Small intestine (tissue), 7 donors: ENCODE measurements around the gene KRTAP4-4. TPM values are rescaled to one million over a fixed set of nuclear protein-coding genes. Genes with fewer than 3 reads are reported as not detected.

ENCODE experiments used
- DNase-seq, 2 donors: peaks; one replicate each; pipeline versions ENCODE4 v3.0.0 to v3.0.0-alpha.2; 2013
- FAIRE-seq: peaks from 2 replicates; lab custom pipeline; 2012; peaks lifted over from hg19 to GRCh38; lab: Jason Lieb, UNC
- H3K27ac ChIP-seq, 3 donors: one replicate each; pipeline ENCODE4 v1.5.1; 2013; ENCODE audit warnings: low read length in 2 of 3, mild to moderate bottlenecking in 2 of 3, control low read depth in 1 of 3, inconsistent platforms in 1 of 3, low read depth in 1 of 3, moderate library complexity in 1 of 3
- H3K27me3 ChIP-seq, 3 donors: one replicate each; pipeline ENCODE4 v1.6.1; 2013; ENCODE audit warnings: low read length in 3 of 3, inconsistent platforms in 1 of 3; ENCODE audit not compliant: control insufficient read depth in 3 of 3, insufficient read depth in 3 of 3
- H3K36me3 ChIP-seq, 3 donors: one replicate each; pipeline ENCODE4 v1.6.1; 2013; ENCODE audit warnings: low read length in 3 of 3, inconsistent platforms in 1 of 3, low read depth in 1 of 3, mild to moderate bottlenecking in 1 of 3, moderate library complexity in 1 of 3; ENCODE audit not compliant: control insufficient read depth in 3 of 3, insufficient read depth in 2 of 3
- H3K4me1 ChIP-seq, 3 donors: one replicate each; pipeline ENCODE4 v1.6.1; 2013; ENCODE audit warnings: low read length in 2 of 3, inconsistent platforms in 1 of 3, low read depth in 1 of 3, mild to moderate bottlenecking in 1 of 3, moderate library complexity in 1 of 3; ENCODE audit not compliant: control insufficient read depth in 3 of 3, insufficient read depth in 2 of 3
- H3K4me3 ChIP-seq, 3 donors: one replicate each; pipeline ENCODE4 v1.5.1; 2013; ENCODE audit warnings: low read length in 3 of 3, control low read depth in 1 of 3, inconsistent platforms in 1 of 3, low read depth in 1 of 3, mild to moderate bottlenecking in 1 of 3, moderate library complexity in 1 of 3
- H3K9me3 ChIP-seq, 2 donors: one replicate each; pipeline ENCODE4 v1.6.1; 2013; ENCODE audit warnings: low read depth in 1 of 2, low read length in 1 of 2; ENCODE audit not compliant: control insufficient read depth in 2 of 2, insufficient read depth in 1 of 2
- WGBS, 3 donors: extraction: QIAGEN DNeasy Blood & Tissue Kit; methylation state at CpG; one replicate each; pipeline ENCODE4 v1.1.7; 2013; 5-methylcytosine and 5-hydroxymethylcytosine counted together
- polyA plus RNA-seq, 4 donors: library from polyadenylated mRNA; stranded (reverse) in 3 of 4; unstranded in 1 of 4; fragments of 200-250 nt in 3 of 4; fragments of 120-200 nt in 1 of 4; gene quantifications; one replicate each; pipeline versions ENCODE4 v1.2.1 to v1.2.3, GENCODE V29; 2013
- donor health status: healthy with polysubstance abuse.
- donor health status: control.
- donor health status: control.
- donor health status: Bipolar disorder and iron deficiency.
- donor health status: healthy.

Gene KRTAP4-4
- polyA plus RNA-seq, 4 donors = not detected

- no peak overlapping the region for H3K27ac ChIP-seq
- DNase-seq (no peak), FAIRE-seq (no peak)
- H3K4me3 ChIP-seq = no peak overlapping the region
- H3K27me3 ChIP-seq = peaks cover 0 to 38% (median 2%) of the 10 kb centered on the region in 3 donors
- H3K9me3 ChIP-seq = no peaks in the 10 kb centered on the region
- peaks cover 0 to 7% (median 0%) of the 10 kb centered on the region in 3 donors for H3K4me1 ChIP-seq
- 75 to 93% (median 88%) methylated on average over 1 of the region's 1 CpG for WGBS, 3 donors
- H3K36me3 ChIP-seq = no peaks in the 10 kb centered on the region
Measured at GRCh38 chr17:41178843-41179616, 18.5 kb upstream of the KRTAP4-4 start.

- no peaks in the 10 kb centered on the region for H3K9me3 ChIP-seq
- H3K4me3 ChIP-seq = no peak overlapping the region
- peaks cover 0 to 34% (median 2%) of the 10 kb centered on the region in 3 donors for H3K27me3 ChIP-seq
- no peaks in the 10 kb centered on the region for H3K36me3 ChIP-seq
- 92 to 99% (median 93%) methylated on average over 3 of the region's 3 CpGs for WGBS, 3 donors
- DNase-seq (no peak), FAIRE-seq (no peak)
- no peak overlapping the region for H3K27ac ChIP-seq
- peaks cover 0 to 7% (median 0%) of the 10 kb centered on the region in 3 donors for H3K4me1 ChIP-seq
Measured at GRCh38 chr17:41178341-41178740, 17.8 kb upstream of the KRTAP4-4 start.

- H3K9me3 ChIP-seq = no peaks in the 10 kb centered on the region
- FAIRE-seq (no peak), DNase-seq (no peak)
- no peaks in the 10 kb centered on the region for H3K36me3 ChIP-seq
- no peak within 1 kb of the TSS for H3K4me3 ChIP-seq
- peaks cover 0 to 2% (median 0%) of the 10 kb centered on the region in 3 donors for H3K4me1 ChIP-seq
- 83 to 92% (median 89%) methylated on average over 6 to 7 of the region's 7 CpGs for WGBS, 3 donors
- H3K27me3 ChIP-seq = peaks cover 0 to 34% (median 2%) of the 10 kb centered on the region in 3 donors
- no peak within 1 kb of the TSS for H3K27ac ChIP-seq
Measured at GRCh38 chr17:41177727-41178271, 17.3 kb upstream of the KRTAP4-4 start, which contains the start of gene KRTAP4-2. Gene KRTAP4-2 (minus strand): TSS chr17:41178221. CDS start chr17:41178164, 57 bp downstream.

GRCh38 chr17:41176744-41177387 lies 16.3 kb upstream of the KRTAP4-4 start:
- DNase-seq = no peak
- H3K27ac ChIP-seq = no peak overlapping the region
- WGBS, 3 donors = 79 to 87% (median 84%) methylated on average over 3 of the region's 3 CpGs
- H3K27me3 ChIP-seq = peaks cover 0 to 40% (median 4%) of the 10 kb centered on the region in 3 donors
- no peak for FAIRE-seq
- no peaks in the 10 kb centered on the region for H3K4me1 ChIP-seq
- no peaks in the 10 kb centered on the region for H3K9me3 ChIP-seq
- H3K36me3 ChIP-seq = no peaks in the 10 kb centered on the region
- no peak overlapping the region for H3K4me3 ChIP-seq

GRCh38 chr17:41171886-41172285 lies 11.3 kb upstream of the KRTAP4-4 start:
- H3K9me3 ChIP-seq = no peaks in the 10 kb centered on the region
- WGBS, 3 donors = 64 to 80% (median 80%) methylated on average over 2 of the region's 2 CpGs
- DNase-seq = no peak
- no peak overlapping the region for H3K27ac ChIP-seq
- peaks cover 2 to 21% (median 2%) of the 10 kb centered on the region in 3 donors for H3K27me3 ChIP-seq
- H3K4me1 ChIP-seq = no peaks in the 10 kb centered on the region
- FAIRE-seq = no peak
- no peaks in the 10 kb centered on the region for H3K36me3 ChIP-seq
- no peak overlapping the region for H3K4me3 ChIP-seq

DNA sequence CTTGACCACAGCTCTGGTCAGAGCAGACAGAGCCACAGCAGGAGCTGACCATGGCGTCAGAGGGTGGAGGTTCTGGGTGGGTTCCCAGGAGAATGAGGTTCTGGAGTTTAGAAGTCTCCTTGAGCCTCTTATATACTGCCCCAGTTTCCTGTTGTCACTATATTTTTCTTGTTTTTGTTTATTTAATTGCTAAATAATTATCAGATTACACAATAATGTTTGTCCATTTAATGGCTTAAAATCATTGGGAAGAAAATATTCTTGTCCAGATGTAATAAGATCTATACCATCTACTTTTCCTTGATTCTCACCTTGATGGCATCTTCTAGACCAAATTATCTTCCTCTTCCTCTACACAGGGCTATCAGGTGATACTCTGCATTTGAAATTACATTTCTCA lies 7.6 kb upstream of the KRTAP4-4 start, which contains the start of gene KRTAP4-3:
TSS of gene KRTAP4-3 (minus strand) at position 101 of the 400 bp plus-strand sequence. CDS start at position 52, 49 bp downstream.
- H3K36me3 ChIP-seq = no peaks in the 10 kb centered on the region
- H3K27me3 ChIP-seq = peaks cover 2 to 15% (median 4%) of the 10 kb centered on the region in 3 donors
- FAIRE-seq (no peak), DNase-seq (no peak)
- H3K4me1 ChIP-seq = no peaks in the 10 kb centered on the region
- H3K27ac ChIP-seq = no peak within 1 kb of the TSS
- H3K4me3 ChIP-seq = no peak within 1 kb of the TSS
- H3K9me3 ChIP-seq = no peaks in the 10 kb centered on the region
- WGBS, 3 donors = 69 to 70% (median 70%) methylated on average over 1 of the region's 1 CpG

DNA sequence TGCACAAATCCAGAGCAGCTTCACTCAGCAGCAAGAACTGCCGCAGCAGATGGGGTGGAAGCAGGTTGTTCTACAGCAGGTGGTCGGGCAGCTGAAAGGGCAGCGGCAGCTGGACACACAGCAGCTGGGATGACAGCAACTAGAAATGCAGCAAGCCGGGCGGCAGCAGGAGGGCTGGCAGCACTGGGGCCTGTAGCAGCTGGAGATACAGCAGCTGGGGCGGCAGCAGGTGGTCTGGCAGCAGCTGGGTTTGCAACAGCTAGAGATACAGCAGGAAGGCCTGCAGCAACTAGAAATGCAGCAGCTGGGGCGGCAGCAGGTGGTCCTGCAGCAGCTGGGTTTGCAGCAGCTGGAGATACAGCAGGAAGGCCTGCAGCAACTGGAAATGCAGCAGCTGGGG lies 7.0 kb upstream of the KRTAP4-4 start:
- Histone ChIP-seq H3K27ac (no peak overlapping the region), H3K4me1 (no peaks in the 10 kb centered on the region), H3K36me3 (no peaks in the 10 kb centered on the region), H3K4me3 (no peak overlapping the region), H3K27me3 (peaks cover 2 to 15% (median 4%) of the 10 kb centered on the region in 3 donors), H3K9me3 (no peaks in the 10 kb centered on the region)
- 77 to 84% (median 82%) methylated on average over 7 of the region's 7 CpGs for whole genome bisulfite sequencing, 3 donors
- FAIRE-seq (no peak), DNase-seq (no peak)

- H3K4me3 ChIP-seq = no peak overlapping the region
- H3K27ac ChIP-seq = no peak overlapping the region
- no peak for FAIRE-seq
- H3K9me3 ChIP-seq = no peaks in the 10 kb centered on the region
- H3K4me1 ChIP-seq = no peaks in the 10 kb centered on the region
- 53 to 74% (median 64%) methylated on average over 7 of the region's 7 CpGs for WGBS, 3 donors
- H3K36me3 ChIP-seq = no peaks in the 10 kb centered on the region
- peaks cover 2 to 9% (median 2%) of the 10 kb centered on the region in 3 donors for H3K27me3 ChIP-seq
- no peak for DNase-seq
Measured at GRCh38 chr17:41163828-41164227, 3.3 kb upstream of the KRTAP4-4 start.
